HG03175 (cell line): ENCODE measurements around the gene TWNK.

Experiments
- ATAC-seq: cut with Tn5 transposase; IDR thresholded peaks from one replicate; pipeline ENCODE4 v1.9.1; 2021; ENCODE audit warnings: mild to moderate bottlenecking, moderate library complexity; ENCODE audit not compliant: unreplicated experiment

The TWNK gene

DNA sequence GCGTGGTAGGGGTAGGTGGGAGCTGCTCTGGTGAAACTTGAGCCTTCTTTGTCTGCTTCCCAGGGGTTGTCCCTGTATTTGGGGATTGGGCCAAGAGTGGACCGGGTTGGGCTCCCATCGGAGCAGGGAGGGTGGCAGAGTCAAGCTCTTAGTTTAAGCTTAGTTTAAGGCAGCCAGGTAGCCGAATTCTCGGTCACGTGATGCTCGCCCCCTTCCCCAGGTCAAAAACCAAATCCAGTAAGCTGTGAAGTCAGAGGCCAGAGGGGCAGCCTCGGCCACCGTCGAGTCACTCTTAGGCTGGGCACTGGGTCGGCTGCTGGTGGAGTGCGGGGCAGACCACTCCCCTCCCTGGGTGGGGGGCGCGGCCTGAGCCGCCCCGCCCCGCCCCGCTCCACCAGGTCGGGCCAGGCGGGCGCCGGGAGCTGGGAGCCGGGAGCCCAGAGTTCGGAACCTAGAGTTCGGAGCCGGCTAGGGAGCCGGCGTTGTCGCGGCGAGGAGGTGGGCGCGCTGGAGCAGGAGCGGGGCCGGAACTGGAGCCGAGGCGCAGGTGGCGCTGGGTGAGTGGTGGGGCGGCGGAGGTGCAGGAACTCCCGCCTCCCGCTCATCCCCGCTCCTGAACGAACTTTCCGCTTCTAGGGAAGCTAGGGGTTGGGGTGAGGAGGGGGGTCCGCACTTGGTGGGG lies 9.5 kb downstream of the TWNK start:
- ATAC-seq = no peak

DNA sequence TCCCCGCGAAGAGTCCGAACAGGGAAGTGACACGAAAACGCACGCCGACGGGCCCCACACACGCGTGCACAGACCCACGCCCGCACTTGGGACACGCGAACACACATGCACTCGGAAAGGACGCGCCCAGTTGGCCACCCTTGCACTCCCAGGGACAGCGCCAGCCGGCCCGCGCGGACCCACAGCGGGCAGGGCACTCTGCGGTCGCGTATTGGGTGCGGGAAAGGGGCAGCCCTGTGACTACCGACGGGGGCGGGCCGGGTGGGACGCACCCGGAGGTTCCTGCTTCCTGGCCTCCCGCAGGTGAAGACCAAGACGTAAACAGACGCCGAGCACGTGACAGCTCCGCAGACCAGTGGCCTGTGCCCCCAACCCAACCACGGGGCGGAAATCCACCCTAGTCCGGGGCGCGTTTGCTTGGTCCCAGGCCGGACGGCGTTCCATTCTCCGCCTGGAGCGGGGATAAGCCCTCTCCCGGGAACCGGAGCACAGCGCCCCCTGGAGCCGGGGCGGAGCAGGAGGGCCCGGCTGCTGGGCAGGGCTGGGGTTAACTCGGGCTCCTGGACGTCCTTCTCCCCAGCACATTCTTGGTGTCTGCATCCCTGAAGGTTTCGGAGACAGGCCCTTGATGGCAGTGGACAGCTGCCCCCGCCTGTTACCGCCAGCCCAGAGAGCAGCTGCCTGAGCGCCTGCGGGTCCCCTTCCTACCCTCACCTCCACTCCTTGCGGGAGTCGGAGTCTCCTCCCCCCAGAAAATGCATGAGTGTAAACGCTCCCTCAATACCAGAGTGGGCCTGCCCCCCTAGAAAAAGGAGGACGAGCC lies 10.2 kb downstream of the TWNK start:
- peak; percentile 41 for ATAC-seq

DNA sequence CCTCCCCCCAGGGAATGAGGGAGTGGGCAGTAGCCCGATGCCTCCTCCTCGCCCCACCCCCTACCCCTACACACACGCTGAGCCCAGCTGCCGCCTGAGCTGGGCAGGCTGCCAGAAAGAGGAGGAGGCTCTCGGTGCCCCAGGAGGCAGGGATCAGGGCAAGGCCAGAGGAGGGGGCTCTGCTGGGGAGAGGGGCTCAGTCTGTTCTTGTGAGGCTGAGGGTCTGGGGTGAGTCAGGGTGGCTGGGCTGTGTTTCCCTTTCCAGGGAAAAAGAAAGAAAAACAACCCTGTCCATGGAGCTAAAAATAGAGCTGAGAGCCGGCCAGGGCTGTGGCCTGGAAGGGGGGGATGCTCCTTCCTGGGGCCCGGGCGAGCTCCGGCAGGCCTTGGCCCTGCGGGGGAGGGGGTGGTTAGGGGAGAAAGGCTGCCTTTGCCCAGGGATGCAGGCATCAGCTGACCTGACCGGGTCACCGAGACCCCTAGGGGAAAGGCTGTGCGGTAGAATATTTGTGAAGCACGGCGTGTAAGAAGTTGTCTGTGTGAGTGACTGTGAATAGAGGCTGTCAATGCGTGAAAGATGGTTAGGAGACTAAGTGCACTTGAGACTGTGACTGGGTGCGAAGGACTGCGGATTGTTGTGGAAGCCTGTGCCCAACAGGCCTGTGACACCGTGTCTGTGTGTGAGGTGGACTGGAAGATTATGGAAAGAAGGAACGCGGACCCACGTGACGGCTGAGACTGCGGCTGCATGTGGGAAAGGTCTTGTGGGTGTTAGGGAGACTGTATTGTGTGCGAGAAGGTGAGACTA lies 11.0 kb downstream of the TWNK start:
- peak; percentile 20 for ATAC-seq

DNA sequence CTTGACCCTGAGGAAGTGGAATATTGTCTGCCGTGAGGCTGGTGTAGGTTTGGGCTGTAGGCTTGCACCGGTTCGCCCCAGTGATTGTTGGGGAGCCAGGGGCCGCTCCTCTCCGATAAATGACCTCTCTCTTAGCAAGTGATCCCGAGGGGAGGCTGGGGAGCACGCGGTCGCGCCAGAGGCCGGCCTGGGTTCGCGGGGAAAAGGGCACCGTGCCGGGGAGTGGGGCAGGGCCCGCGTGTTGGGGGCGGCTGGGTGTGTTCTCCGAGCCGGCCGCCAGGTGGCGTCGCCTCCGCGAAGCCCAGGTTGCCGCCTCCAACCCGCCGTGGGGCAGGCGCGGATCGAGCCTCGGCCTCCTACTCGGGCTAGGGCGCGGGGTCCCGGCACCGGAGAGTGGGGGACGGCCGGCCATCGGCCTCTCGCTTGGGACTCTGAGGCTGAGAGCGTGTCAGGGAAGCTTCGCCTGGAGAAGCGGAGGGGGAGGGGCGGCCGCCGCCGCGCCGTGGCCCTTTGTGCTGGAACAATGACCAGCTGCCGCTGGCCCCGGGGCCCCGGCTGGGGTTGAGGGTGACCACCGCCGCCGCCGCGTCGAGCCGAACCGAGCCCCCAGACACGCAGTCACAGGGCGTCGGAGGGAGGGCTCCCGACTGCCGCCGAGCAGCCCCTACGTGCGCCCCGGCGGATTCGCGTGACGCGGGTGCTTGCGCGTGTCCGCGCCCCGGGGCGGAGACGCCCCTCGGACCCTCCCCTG lies 11.8 kb downstream of the TWNK start:
- peak; percentile 48 for ATAC-seq

DNA sequence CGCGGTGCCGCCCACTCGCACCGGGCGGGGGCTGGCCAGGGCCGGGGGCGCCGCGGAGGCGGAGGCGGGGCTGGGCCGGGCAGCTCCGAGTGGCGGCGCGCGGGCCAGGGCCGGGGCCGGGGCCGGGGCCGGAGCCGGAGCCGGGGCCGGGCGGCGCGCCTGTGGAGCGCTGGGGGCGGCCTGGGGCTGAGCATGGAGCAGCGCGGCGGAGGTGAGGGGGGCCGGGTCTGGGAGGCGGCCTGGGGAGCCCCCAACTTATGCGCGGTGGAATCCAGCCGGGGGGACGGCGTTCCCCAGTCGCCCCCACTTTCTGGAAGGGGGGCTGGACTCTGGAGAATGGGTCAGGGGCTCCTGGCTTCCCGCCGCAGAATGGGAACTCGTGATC lies 12.4 kb downstream of the TWNK start, which contains the start of gene LZTS2:
Gene LZTS2, plus strand, starts transcription at position 67 of the 385 bp plus-strand sequence. CDS start 2,731 bp downstream, outside the sequence.
- peak; percentile 5 for ATAC-seq

GRCh38 chr10:101000127-101000914 lies 13.0 kb downstream of the TWNK start:
- no peak for ATAC-seq

- ATAC-seq = no peak
These were observed 13.7 kb downstream of the TWNK start for GRCh38 chr10:101000915-101001658.

- ATAC-seq = no peak
These were observed 14.3 kb downstream of the TWNK start for GRCh38 chr10:101001659-101002035.

- ATAC-seq = no peak
These were observed 15.1 kb downstream of the TWNK start for GRCh38 chr10:101002456-101002855.

GRCh38 chr10:101003639-101004206 lies 16.4 kb downstream of the TWNK start:
- no peak for ATAC-seq

- ATAC-seq = no peak
These were observed 18.0 kb downstream of the TWNK start for GRCh38 chr10:101005361-101005760.

GRCh38 chr10:101005869-101006567 lies 18.7 kb downstream of the TWNK start:
- no peak for ATAC-seq

GRCh38 chr10:101006593-101007098 lies 19.3 kb downstream of the TWNK start:
- ATAC-seq = no peak

DNA sequence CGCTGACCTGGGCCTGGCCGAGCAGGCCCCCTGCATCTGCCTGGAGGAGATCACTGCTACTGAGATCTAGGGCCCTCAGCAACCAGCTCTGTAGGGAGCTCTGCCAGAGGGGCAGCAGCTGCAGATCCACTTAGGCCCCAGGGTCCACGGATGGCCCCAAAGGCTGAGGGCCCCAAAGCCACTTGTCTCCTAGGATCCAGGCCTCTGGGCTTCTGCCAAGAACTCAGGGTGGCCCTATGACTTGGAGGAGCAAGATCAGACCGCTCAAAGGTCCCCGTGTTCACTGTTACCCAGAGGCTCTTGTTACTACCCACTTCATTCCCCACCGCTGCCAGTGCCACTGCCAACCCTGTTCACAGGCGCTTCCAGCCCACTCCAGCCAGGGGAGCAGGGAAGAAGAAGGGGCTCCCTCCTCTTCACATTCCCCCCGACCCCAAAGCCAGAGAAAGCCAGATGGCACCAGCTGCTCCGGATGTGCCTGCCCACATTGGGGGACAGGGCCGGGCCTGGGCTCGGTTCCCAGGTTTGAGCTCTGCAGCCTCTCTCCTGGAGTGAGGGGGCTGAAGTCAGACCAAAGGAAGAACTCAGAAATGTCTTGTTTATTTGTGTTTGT lies 19.9 kb downstream of the TWNK start:
- ATAC-seq = no peak

DNA sequence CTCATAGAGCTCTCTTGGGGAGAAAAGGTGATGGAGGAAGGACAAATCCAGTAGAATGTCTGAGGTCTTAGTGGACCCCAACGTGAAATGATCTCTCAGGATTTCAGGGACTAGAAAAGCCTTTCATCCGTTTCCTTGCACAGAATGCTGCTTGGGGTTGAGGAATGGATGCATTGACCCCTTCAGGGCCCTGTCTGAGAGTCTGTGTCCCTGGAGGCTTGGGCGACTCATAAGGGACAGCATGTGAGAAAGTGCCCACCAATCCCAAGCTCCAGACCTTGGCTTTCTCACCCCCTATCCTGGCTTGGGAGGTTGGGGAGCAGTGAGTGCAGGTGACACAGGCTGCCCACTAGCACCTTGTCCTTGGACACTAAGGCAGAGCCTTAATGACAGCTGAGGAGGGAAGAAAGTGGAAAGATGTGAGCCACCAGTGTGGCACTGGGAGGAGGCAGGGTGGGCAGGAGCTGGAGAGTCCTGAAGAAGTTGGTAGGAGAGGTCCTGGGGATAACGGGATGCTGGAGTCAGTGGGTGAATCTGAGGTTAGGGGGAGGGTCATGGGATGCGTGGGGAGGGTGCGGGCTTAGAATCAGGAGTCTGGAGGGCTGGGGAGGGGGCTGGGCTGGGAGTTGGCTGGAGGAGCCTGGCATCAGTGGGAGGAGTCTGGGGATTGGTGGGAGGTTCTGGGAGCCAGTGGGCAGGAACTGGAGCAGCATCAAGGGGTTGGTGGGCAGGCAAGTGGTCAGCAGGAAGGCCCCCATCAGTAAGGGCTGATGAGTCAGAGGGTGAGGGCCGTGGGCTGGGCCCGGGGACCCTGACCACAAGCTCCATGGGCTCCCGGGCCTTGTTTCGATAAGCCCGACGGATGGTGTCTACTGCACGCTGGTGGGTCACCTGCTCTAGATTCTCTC lies 20.8 kb downstream of the TWNK start:
- no peak for ATAC-seq

DNA sequence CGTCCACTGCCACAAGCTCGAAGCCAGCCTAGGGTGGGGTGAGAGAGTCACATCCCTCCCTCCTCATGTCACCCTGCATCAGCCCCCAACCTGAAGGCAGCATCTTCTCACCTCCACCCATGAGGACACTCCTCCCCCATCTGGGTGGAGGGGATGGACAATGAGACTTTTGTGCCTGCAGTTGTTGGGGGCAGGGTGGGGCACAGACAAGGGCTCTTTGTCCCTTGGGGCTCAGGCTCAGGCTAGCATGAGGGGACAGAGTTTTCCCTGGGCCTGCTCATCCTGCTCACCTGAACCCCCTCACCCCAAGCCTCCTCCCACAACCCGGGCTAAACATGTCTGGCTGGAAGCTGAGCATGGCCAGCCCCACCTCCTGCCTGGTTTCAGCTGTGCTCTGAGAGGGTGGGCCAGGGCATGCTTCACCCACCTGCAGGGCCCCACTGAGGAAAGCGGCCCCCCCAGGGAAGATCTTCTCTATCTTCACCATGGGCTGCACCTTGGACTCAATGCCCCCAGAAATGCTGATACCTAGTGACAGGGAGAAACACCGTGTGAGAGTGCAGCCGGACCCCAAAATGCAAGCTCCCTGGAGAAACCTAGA lies 21.6 kb downstream of the TWNK start:
- no peak for ATAC-seq
